Measurements from ENCODE around the gene GNG12.

GRCh38 chr1:67874501-67875111, 41.3 kb upstream of the GNG12 start:
- TF ChIP-seq CTCF (IDR thresholded peaks at IDR 0.05): no peak
- TF ChIP-seq REST (IDR thresholded peaks at IDR 0.05; ENCODE audit: insufficient read depth in 1 of 2, low read depth in 2 of 2, low read length in 1 of 2): no peak
- TF ChIP-seq POLR2AphosphoS5 (IDR thresholded peaks at IDR 0.05; ENCODE audit: low read depth, low read length): no peak
- TF ChIP-seq TCF7L2 (IDR thresholded peaks at IDR 0.05; ENCODE audit: low read depth, low read length): no peak
- TF ChIP-seq SIN3A (IDR thresholded peaks at IDR 0.05; ENCODE audit: borderline replicate concordance, insufficient read depth, low read depth, low read length): no peak

Measured in Panc1 (cell line).